Left kidney (tissue), 2 donors: ENCODE data around the gene GCKR. TPM values are rescaled to one million over a fixed set of nuclear protein-coding genes. Genes with fewer than 3 reads are reported as not detected.

ENCODE experiments used
- DNase-seq: peaks from one replicate; pipeline ENCODE4 v3.0.0-alpha.2; 2013
- polyA plus RNA-seq: library from polyadenylated mRNA; unstranded; fragments of 120-200 nt; gene quantifications from one replicate; pipeline ENCODE4 v1.2.1, GENCODE V29; 2013; ENCODE audit not compliant: insufficient read length

The GCKR gene
- polyA plus RNA-seq, 1 donor = 0.10 TPM

DNA sequence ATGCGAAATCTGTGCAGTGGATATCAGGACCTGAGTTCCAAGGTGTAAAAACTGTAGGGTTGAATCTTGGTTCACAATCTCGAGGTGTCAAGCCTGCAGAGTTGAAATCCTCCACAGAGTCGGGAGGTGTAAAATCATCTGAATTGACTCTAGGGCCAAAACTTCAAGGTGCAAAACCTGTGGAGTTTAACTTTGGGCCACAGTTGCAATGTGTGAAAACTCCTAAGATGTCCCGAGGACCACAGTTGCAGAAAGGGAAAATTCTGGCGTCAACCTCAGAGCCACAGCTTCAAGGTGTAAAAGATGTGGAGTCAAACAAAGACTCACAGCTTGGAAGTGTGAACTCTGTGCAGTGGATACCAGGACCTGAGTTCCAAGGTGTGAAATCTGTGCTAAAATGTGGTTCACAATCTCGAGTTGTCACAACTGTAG lies 76.4 kb downstream of the GCKR start:
- DNase-seq = no peak

Other genes starting within 250 kb of the GCKR start
- 6.2 TPM for gene SLC30A3, start 233.8 kb upstream of the GCKR start, polyA plus RNA-seq
- 2.0 TPM for gene DNAJC5G, start 221.4 kb upstream of the GCKR start, polyA plus RNA-seq
- 6.7 TPM for gene TRIM54, start 214.4 kb upstream of the GCKR start, polyA plus RNA-seq
- gene UCN, start 188.4 kb upstream of the GCKR start, polyA plus RNA-seq = 0.65 TPM
- 97.4 TPM for gene MPV17, start 173.7 kb upstream of the GCKR start, polyA plus RNA-seq
- gene GTF3C2, start 140.1 kb upstream of the GCKR start, polyA plus RNA-seq = 86.7 TPM
- gene EIF2B4, start 126.5 kb upstream of the GCKR start, polyA plus RNA-seq = 57.9 TPM
- gene SNX17, start 126.2 kb upstream of the GCKR start, polyA plus RNA-seq = 94.4 TPM
- gene ZNF513, start 116.1 kb upstream of the GCKR start, polyA plus RNA-seq = 19.6 TPM
- 96.0 TPM for gene PPM1G, start 87.2 kb upstream of the GCKR start, polyA plus RNA-seq
- 132 TPM for gene NRBP1, start 68.2 kb upstream of the GCKR start, polyA plus RNA-seq
- gene KRTCAP3, start 54.5 kb upstream of the GCKR start, polyA plus RNA-seq = 10.7 TPM
- gene IFT172, start 7.1 kb upstream of the GCKR start, polyA plus RNA-seq = 71.8 TPM
- 6.8 TPM for gene FNDC4, start 1.6 kb upstream of the GCKR start, polyA plus RNA-seq
- 90.0 TPM for gene ZNF512, start 86.2 kb downstream of the GCKR start, polyA plus RNA-seq
- 12.0 TPM for gene CCDC121, start 132.2 kb downstream of the GCKR start, polyA plus RNA-seq
- 64.5 TPM for gene GPN1, start 132.2 kb downstream of the GCKR start, polyA plus RNA-seq
- 72.3 TPM for gene SUPT7L, start 166.8 kb downstream of the GCKR start, polyA plus RNA-seq
- 40.4 TPM for gene SLC4A1AP, start 167.1 kb downstream of the GCKR start, polyA plus RNA-seq